ENCODE results near the gene ZNF451.

GRCh38 chr6:57104336-57104735 is 14.3 kb downstream of the ZNF451 start:
- TF ChIP-seq CTCF (IDR thresholded peaks at IDR 0.05) (no peak), POLR2A (IDR thresholded peaks at IDR 0.05) (no peak), POLR2AphosphoS5 (IDR thresholded peaks at IDR 0.05) (no peak)
